ENCODE results near the gene TBC1D4.

DNA sequence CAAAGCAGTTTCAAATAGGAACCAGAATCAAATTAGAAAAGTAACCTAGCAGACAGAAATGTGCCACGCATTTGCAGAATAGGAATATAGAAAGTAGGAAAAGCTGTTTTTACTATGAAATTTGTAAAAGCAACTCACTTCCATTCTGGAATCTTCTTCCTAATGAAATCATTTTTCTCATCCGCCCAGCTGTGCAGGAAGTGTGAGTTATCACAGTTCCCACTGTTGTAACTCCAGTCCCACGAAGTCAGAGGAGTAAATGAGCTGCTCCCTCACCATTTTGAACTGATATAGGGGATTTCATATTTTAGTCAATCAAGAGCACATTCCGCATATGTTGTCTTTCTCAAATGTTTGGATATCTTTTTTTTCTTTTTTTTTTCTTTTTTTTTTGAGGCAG lies 230.8 kb downstream of the TBC1D4 start:
- TF ChIP-seq SIN3A (IDR thresholded peaks at IDR 0.05; ENCODE audit: borderline replicate concordance, insufficient read depth, low read length) (no peak), TAF1 (IDR thresholded peaks at IDR 0.05; ENCODE audit: borderline replicate concordance, insufficient read depth, low read length) (no peak), REST (IDR thresholded peaks at IDR 0.05; ENCODE audit: insufficient read depth in 1 of 2, low read depth in 2 of 2, low read length in 2 of 2) (no peak)
